22Rv1 (cell line): ENCODE results near the gene PARD3B.

Experiments used
- CTCF ChIP-seq: fragments of 450-650 bp; IDR thresholded peaks from 2 replicates; pipeline ENCODE4 v1.5.1; 2017; ENCODE audit warnings: mild to moderate bottlenecking
- ZFX ChIP-seq: fragments of 450-650 bp; IDR thresholded peaks from 2 replicates; pipeline ENCODE4 v1.6.1; 2017; ENCODE audit warnings: antibody characterized with exemption, borderline replicate concordance

GRCh38 chr2:204504594-204504993 is 40.7 kb upstream of the PARD3B start:
- TF ChIP-seq CTCF (no peak), ZFX (no peak)
